Sigmoid colon (tissue), 4 donors: ENCODE data around the gene ASPSCR1.

Experiments
- EP300 ChIP-seq, 4 donors: sonication (generic); formaldehyde crosslinking; IDR thresholded peaks; one replicate each; pipeline ENCODE4 v1.6.1; 2017; ENCODE audit warnings: antibody characterized with exemption in 4 of 4
- TF ChIP-seq, protein P1 (sequence below), 4 experiments: fragments of 450-650 bp in 3 of 4; fragments of 200-600 bp in 1 of 4; IDR thresholded peaks; one replicate each; pipeline ENCODE4 v1.5.1; 2016 to 2019; ENCODE audit warnings: antibody characterized with exemption in 4 of 4, mild to moderate bottlenecking in 3 of 4, moderate library complexity in 2 of 4

DNA sequence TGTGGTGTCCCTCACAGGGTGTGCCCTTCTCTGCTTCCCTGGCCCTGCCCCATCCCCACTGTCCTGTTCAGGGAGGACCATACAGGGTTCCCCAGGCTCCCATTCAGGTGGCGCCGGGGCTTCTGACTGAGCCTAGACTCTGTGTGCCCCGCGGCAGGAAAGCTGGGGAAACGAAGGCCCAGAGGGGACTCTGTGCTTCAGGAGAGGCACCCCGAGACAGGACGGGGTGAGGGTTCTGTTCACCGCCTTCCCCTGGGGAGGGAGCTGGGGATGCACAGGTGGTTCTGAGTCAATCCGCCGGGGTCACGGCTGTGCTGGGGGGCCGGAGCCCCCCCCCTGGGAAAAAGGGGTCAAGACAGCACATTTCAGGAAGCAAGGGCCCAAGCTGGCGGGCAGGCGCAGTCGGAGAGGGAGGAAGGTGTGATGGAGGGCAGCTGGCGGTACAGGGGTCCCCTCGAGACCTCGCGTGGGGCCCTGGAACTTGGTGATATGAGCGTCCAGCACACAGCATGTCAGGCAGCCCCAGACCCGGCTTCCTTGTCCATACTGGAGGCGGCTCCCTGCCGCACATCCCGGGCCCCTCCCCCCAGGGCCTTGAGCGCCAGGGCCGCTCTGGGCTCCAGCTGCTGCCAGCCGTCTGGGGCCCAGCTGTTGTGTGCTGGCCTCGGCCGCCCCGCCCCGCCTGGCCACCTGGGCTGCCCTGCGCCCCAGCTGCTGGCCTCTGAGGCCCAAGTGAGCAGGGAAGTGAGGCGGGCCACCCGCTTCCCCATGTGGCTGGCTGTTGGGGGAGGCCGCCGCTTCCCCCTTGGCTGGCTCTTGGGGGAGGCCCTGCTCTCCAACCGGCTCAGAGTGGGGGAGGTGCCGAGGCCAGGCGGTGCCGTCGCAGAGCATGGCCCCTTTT is 10.8 kb upstream of the ASPSCR1 start:
- TF ChIP-seq, protein P1, sequence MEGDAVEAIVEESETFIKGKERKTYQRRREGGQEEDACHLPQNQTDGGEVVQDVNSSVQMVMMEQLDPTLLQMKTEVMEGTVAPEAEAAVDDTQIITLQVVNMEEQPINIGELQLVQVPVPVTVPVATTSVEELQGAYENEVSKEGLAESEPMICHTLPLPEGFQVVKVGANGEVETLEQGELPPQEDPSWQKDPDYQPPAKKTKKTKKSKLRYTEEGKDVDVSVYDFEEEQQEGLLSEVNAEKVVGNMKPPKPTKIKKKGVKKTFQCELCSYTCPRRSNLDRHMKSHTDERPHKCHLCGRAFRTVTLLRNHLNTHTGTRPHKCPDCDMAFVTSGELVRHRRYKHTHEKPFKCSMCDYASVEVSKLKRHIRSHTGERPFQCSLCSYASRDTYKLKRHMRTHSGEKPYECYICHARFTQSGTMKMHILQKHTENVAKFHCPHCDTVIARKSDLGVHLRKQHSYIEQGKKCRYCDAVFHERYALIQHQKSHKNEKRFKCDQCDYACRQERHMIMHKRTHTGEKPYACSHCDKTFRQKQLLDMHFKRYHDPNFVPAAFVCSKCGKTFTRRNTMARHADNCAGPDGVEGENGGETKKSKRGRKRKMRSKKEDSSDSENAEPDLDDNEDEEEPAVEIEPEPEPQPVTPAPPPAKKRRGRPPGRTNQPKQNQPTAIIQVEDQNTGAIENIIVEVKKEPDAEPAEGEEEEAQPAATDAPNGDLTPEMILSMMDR (IDR thresholded peaks at IDR 0.05): no peak
- no peak for TF ChIP-seq EP300 (IDR thresholded peaks at IDR 0.05)
